Measurements from ENCODE around the gene FGD2.

FGD2 gene

GRCh38 chr6:37077191-37077904 lies 71.9 kb downstream of the FGD2 start:
- TF ChIP-seq CTCF (conservative IDR thresholded peaks at IDR 0.05; ENCODE audit: low read length) (no peak), EZH2phosphoT487 (IDR thresholded peaks at IDR 0.05; ENCODE audit: borderline replicate concordance) (no peak)
- no peak overlapping the region for H3K4me2 ChIP-seq (ENCODE audit: low read depth, low read length, poor library complexity, severe bottlenecking)
- no peak overlapping the region for H2AFZ ChIP-seq (ENCODE audit: low read length)
- no peaks in the 10 kb centered on the region for H3K79me2 ChIP-seq (ENCODE audit: insufficient read depth, low read length)
- H4K20me1 ChIP-seq (ENCODE audit: insufficient read depth, low read length, poor library complexity, severe bottlenecking): no peaks in the 10 kb centered on the region
- H3K9me2 ChIP-seq (replicated peaks; ENCODE audit: low read depth, low read length): no peaks in the 10 kb centered on the region
- H3K36me3 ChIP-seq (ENCODE audit: insufficient read depth, low read length): no peaks in the 10 kb centered on the region
- no peaks in the 10 kb centered on the region for H3K27me3 ChIP-seq (ENCODE audit: insufficient read depth, low read length, poor library complexity, severe bottlenecking)
- H3K9ac ChIP-seq (ENCODE audit: low read depth, low read length, poor library complexity, severe bottlenecking): no peak overlapping the region
- H3F3A ChIP-seq (ENCODE audit: low read depth): no peaks in the 10 kb centered on the region
- H3K9me3 ChIP-seq (ENCODE audit: insufficient read depth, low read depth, low read length): no peaks in the 10 kb centered on the region
- peaks cover 7% of the 10 kb centered on the region for H3K4me1 ChIP-seq (ENCODE audit: insufficient read depth, low read length, poor library complexity, severe bottlenecking)
- H3K4me3 ChIP-seq (ENCODE audit: low read length, poor library complexity, severe bottlenecking): no peak overlapping the region

- H3K4me3 ChIP-seq (ENCODE audit: low read length, poor library complexity, severe bottlenecking): no peak overlapping the region
- no peaks in the 10 kb centered on the region for H3K27me3 ChIP-seq (ENCODE audit: insufficient read depth, low read length, poor library complexity, severe bottlenecking)
- no peak for TF ChIP-seq CTCF (conservative IDR thresholded peaks at IDR 0.05; ENCODE audit: low read length)
- no peak for TF ChIP-seq EZH2phosphoT487 (IDR thresholded peaks at IDR 0.05; ENCODE audit: borderline replicate concordance)
- H3K9me2 ChIP-seq (replicated peaks; ENCODE audit: low read depth, low read length): no peaks in the 10 kb centered on the region
- no peaks in the 10 kb centered on the region for H4K20me1 ChIP-seq (ENCODE audit: insufficient read depth, low read length, poor library complexity, severe bottlenecking)
- H3K9me3 ChIP-seq (ENCODE audit: insufficient read depth, low read depth, low read length): no peaks in the 10 kb centered on the region
- H2AFZ ChIP-seq (ENCODE audit: low read length): no peak overlapping the region
- no peaks in the 10 kb centered on the region for H3F3A ChIP-seq (ENCODE audit: low read depth)
- peaks cover 3% of the 10 kb centered on the region for H3K4me1 ChIP-seq (ENCODE audit: insufficient read depth, low read length, poor library complexity, severe bottlenecking)
- no peak overlapping the region for H3K4me2 ChIP-seq (ENCODE audit: low read depth, low read length, poor library complexity, severe bottlenecking)
- no peaks in the 10 kb centered on the region for H3K79me2 ChIP-seq (ENCODE audit: insufficient read depth, low read length)
- H3K9ac ChIP-seq (ENCODE audit: low read depth, low read length, poor library complexity, severe bottlenecking): no peak overlapping the region
- no peaks in the 10 kb centered on the region for H3K36me3 ChIP-seq (ENCODE audit: insufficient read depth, low read length)
These were observed 72.4 kb downstream of the FGD2 start for GRCh38 chr6:37077905-37078296.

Data from Loucy (cell line).